Astrocyte (in vitro differentiated cells and primary cell): ENCODE measurements around the gene OR14I1. TPM values are rescaled to one million over a fixed set of nuclear protein-coding genes. Genes with fewer than 3 reads are reported as not detected.

Source experiments
- DNase-seq: peaks from one replicate; pipeline ENCODE4 v3.0.0-alpha.2; 2010; ENCODE audit warnings: low read depth
- FAIRE-seq: peaks from 2 replicates; lab custom pipeline; 2011; peaks lifted over from hg19 to GRCh38; lab: Jason Lieb, UNC
- H2AFZ ChIP-seq: 2 replicates; pipeline ENCODE4 v1.6.0; 2012; ENCODE audit warnings: low read depth, low read length, inconsistent platforms
- H3K27ac ChIP-seq: 2 replicates; pipeline ENCODE4 v1.5.1; 2011; ENCODE audit warnings: low read depth, low read length, inconsistent platforms
- H3K27me3 ChIP-seq: 2 replicates; pipeline ENCODE4 v1.6.0; 2011; ENCODE audit warnings: low read length, inconsistent platforms; ENCODE audit not compliant: insufficient read depth
- H3K36me3 ChIP-seq: 2 replicates; pipeline ENCODE4 v1.5.1; 2011; ENCODE audit warnings: low read length, inconsistent platforms; ENCODE audit not compliant: insufficient read depth
- H3K4me1 ChIP-seq: 2 replicates; pipeline ENCODE4 v1.5.1; 2011; ENCODE audit warnings: low read length, inconsistent platforms; ENCODE audit not compliant: insufficient read depth
- H3K4me2 ChIP-seq: 2 replicates; pipeline ENCODE4 v1.6.0; 2012; ENCODE audit warnings: low read length, inconsistent platforms
- H3K4me3 ChIP-seq: 2 replicates; pipeline ENCODE4 v1.5.1; 2011; ENCODE audit warnings: low read depth, mild to moderate bottlenecking, low read length, inconsistent platforms; ENCODE audit not compliant: insufficient read depth
- H3K79me2 ChIP-seq: 2 replicates; pipeline ENCODE4 v1.6.0; 2012; ENCODE audit warnings: mild to moderate bottlenecking, low read length, inconsistent platforms; ENCODE audit not compliant: insufficient read depth
- H3K9ac ChIP-seq: 2 replicates; pipeline ENCODE4 v1.6.0; 2012; ENCODE audit warnings: mild to moderate bottlenecking, low read length, inconsistent platforms
- H3K9me3 ChIP-seq: 2 replicates; pipeline ENCODE4 v1.5.1; 2012; ENCODE audit warnings: low read depth, mild to moderate bottlenecking, low read length, inconsistent platforms; ENCODE audit not compliant: insufficient read depth
- H4K20me1 ChIP-seq: 2 replicates; pipeline ENCODE4 v1.6.0; 2012; ENCODE audit warnings: low read length, inconsistent platforms; ENCODE audit not compliant: insufficient read depth
- H3K27ac Mint-ChIP-seq: one replicate; pipeline ENCODE4 v1.8.0; 2021; ENCODE audit warnings: mild to moderate bottlenecking, mixed read lengths; ENCODE audit not compliant: unreplicated experiment
- H3K27me3 Mint-ChIP-seq: one replicate; pipeline ENCODE4 v1.8.0; 2021; ENCODE audit warnings: low read depth, mixed read lengths; ENCODE audit not compliant: unreplicated experiment
- H3K36me3 Mint-ChIP-seq: one replicate; pipeline ENCODE4 v1.8.0; 2021; ENCODE audit warnings: low read depth, mixed read lengths; ENCODE audit not compliant: unreplicated experiment
- H3K4me1 Mint-ChIP-seq: one replicate; pipeline ENCODE4 v1.8.0; 2021; ENCODE audit warnings: low read depth, mixed read lengths; ENCODE audit not compliant: unreplicated experiment
- H3K4me3 Mint-ChIP-seq: one replicate; pipeline ENCODE4 v1.8.0; 2021; ENCODE audit warnings: mild to moderate bottlenecking, moderate library complexity, mixed read lengths; ENCODE audit not compliant: unreplicated experiment
- H3K9me3 Mint-ChIP-seq: one replicate; pipeline ENCODE4 v1.8.0; 2021; ENCODE audit warnings: mild to moderate bottlenecking, mixed read lengths; ENCODE audit not compliant: unreplicated experiment
- CTCF ChIP-seq: IDR thresholded peaks from 2 replicates; pipeline ENCODE4 v1.5.1; 2011; ENCODE audit warnings: low read depth, mild to moderate bottlenecking, inconsistent platforms, low read length, moderate library complexity; ENCODE audit not compliant: insufficient read depth
- EZH2 ChIP-seq: IDR thresholded peaks from 2 replicates; pipeline ENCODE4 v1.6.1; 2012; ENCODE audit warnings: mild to moderate bottlenecking, low read length, inconsistent platforms; ENCODE audit not compliant: insufficient read depth
- total RNA-seq: library from RNA; stranded (reverse); gene quantifications from 2 replicates; pipeline ENCODE4 v1.2.1, GENCODE V29; 2021

OR14I1 gene
- total RNA-seq, 1 donor from 2014 or later, result not detected

DNA sequence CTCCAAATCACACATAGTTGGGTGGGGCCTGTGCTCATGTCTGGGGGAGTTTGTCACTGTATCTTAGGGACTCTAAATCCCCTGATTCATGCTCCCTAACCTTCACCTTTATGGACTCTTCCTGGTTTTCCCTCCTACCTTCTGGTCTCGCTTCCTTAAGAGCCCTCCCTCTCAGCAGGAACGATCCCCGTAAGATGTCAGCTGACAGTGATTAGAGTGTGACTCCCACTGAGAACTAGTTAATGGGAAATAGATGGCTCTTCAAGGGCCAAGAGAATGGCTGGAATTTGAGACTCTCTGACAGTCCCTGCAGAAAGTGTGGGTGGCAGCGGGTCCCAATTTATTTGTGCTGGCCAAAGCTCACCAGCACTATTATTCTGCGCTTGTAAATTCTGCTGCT lies 31.0 kb upstream of the OR14I1 start:
- no peaks in the 10 kb centered on the region for H3K36me3 ChIP-seq
- no peaks in the 10 kb centered on the region for H3K79me2 ChIP-seq
- H3K27ac ChIP-seq, result no peak overlapping the region
- no peak overlapping the region for H3K4me3 ChIP-seq
- H3K4me1 ChIP-seq, result no peaks in the 10 kb centered on the region
- H3K27ac Mint-ChIP-seq, result no peak overlapping the region
- H3K9me3 ChIP-seq, result no peaks in the 10 kb centered on the region
- H4K20me1 ChIP-seq, result no peaks in the 10 kb centered on the region
- H3K9ac ChIP-seq, result no peak overlapping the region
- no peaks in the 10 kb centered on the region for H3K4me1 Mint-ChIP-seq
- no peak for FAIRE-seq
- H3K27me3 ChIP-seq, result no peaks in the 10 kb centered on the region
- no peak overlapping the region for H3K4me3 Mint-ChIP-seq
- peaks cover 1% of the 10 kb centered on the region for H3K36me3 Mint-ChIP-seq
- no peak overlapping the region for H2AFZ ChIP-seq
- H3K27me3 Mint-ChIP-seq, result no peaks in the 10 kb centered on the region
- TF ChIP-seq EZH2, result no peak
- no peak for TF ChIP-seq CTCF
- peaks cover 19% of the 10 kb centered on the region for H3K9me3 Mint-ChIP-seq
- DNase-seq, result no peak
- H3K4me2 ChIP-seq, result no peak overlapping the region

DNA sequence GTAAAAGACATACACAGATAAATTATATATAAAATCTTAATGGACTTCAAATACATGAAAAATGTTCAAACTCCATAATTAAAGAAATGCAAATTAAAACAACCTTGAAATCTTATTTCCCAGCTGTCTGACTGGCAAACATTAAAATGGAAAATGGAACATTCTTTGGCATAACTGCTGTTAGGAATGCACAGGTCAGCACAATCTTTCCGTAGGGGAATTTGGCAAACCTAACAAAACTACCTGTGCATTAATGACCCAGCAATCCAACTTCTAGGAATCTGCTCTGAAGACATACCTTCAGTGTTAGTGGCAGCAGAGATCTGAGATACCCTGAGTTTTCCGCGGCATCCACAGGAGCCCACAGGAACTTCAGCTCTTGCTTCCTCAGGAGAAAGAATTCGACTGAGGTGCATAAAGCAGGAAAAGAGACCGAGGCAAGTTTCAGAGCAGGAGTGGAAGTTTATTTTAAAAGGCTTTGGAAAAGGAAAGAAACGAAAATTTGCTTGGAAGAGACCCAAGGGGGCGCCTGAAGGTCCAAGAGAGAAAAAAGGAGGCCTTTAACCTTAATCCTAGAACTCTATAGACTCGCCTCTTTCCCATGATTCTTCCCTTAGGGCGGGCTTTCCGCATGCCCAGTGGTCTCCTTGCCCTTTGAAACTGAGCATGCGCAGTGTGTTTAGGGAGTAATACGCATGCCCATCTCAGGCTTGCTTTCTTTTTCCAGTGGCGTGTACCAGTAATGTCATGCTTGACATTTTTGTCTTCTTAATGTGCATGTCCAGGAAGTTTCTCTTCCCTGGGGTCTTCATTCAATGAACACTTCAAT lies 28.2 kb upstream of the OR14I1 start:
- Mint-ChIP-seq H3K4me3 (no peak overlapping the region), H3K4me1 (no peaks in the 10 kb centered on the region), H3K36me3 (no peaks in the 10 kb centered on the region), H3K27me3 (no peaks in the 10 kb centered on the region), H3K27ac (no peak overlapping the region), H3K9me3 (peaks cover 16% of the 10 kb centered on the region)
- FAIRE-seq, result no peak
- Histone ChIP-seq H3K4me1 (no peaks in the 10 kb centered on the region), H3K4me2 (no peak overlapping the region), H3K27me3 (no peaks in the 10 kb centered on the region), H4K20me1 (no peaks in the 10 kb centered on the region), H3K4me3 (no peak overlapping the region), H2AFZ (no peak overlapping the region), H3K9ac (no peak overlapping the region), H3K36me3 (no peaks in the 10 kb centered on the region), H3K79me2 (no peaks in the 10 kb centered on the region), H3K9me3 (no peaks in the 10 kb centered on the region), H3K27ac (no peak overlapping the region)
- no peak for DNase-seq
- TF ChIP-seq CTCF, result no peak
- no peak for TF ChIP-seq EZH2

DNA sequence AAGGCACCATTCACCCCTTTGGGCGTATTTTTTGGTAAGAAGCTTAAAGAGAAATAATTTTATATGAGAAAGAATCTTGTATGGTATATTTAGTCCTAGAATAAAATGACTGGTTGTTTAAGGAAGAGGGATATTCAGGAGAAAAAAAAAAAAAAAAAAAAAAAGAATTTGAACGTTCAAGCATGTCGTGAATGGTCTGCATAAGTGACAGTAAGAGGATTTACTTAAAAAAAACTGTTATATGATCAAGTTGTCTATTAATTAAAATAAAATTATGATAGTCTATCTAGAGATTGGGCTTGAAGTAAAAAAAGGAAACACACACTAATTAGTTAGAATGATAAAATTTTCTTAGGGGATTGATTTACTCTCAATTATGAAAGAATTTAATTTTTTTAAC lies 11.7 kb upstream of the OR14I1 start:
- FAIRE-seq (no peak), DNase-seq (peak; percentile 2)
- Histone ChIP-seq H4K20me1 (no peaks in the 10 kb centered on the region), H2AFZ (no peak overlapping the region), H3K4me3 (no peak overlapping the region), H3K27me3 (no peaks in the 10 kb centered on the region), H3K79me2 (no peaks in the 10 kb centered on the region), H3K9ac (no peak overlapping the region), H3K4me1 (no peaks in the 10 kb centered on the region), H3K27ac (no peak overlapping the region), H3K36me3 (no peaks in the 10 kb centered on the region), H3K4me2 (no peak overlapping the region), H3K9me3 (peaks cover 5% of the 10 kb centered on the region)
- Mint-ChIP-seq H3K4me1 (no peaks in the 10 kb centered on the region), H3K27me3 (no peaks in the 10 kb centered on the region), H3K36me3 (no peaks in the 10 kb centered on the region), H3K9me3 (peaks cover 14% of the 10 kb centered on the region), H3K27ac (no peak overlapping the region), H3K4me3 (no peak overlapping the region)
- no peak for TF ChIP-seq CTCF
- TF ChIP-seq EZH2, result no peak
